PC-3 (cell line): ENCODE results near the gene COL4A1.

Experiments used
- CTCF ChIP-seq: fragments of 300-600 bp; sonication (generic); conservative IDR thresholded peaks from 2 replicates; pipeline ENCODE4 v1.5.1; 2017; ENCODE audit warnings: antibody characterized with exemption, low read depth, mild to moderate bottlenecking, low read length
- EZH2phosphoT487 ChIP-seq: fragments of 300-600 bp; sonication (generic); IDR thresholded peaks from 2 replicates; pipeline ENCODE4 v1.6.1; 2018; ENCODE audit warnings: mild to moderate bottlenecking, antibody characterized with exemption, low read length, borderline replicate concordance

GRCh38 chr13:110118106-110118505 lies 188.9 kb downstream of the COL4A1 start:
- no peak for TF ChIP-seq EZH2phosphoT487
- no peak for TF ChIP-seq CTCF
